NCI-H2107 treated with DMSO at 0.1 percent for 48 hours (cell line): ENCODE data around the gene INPP5A.
"Not testable (repeated sequence)": the region's sequence is repeated elsewhere in the genome, so short reads cannot be mapped to it uniquely, and the experiment has no call there.

ENCODE experiments used
- DNase-seq: peaks from one replicate; lab custom pipeline; 2025; ENCODE audit not compliant: unreplicated experiment; lab: John Stamatoyannopoulos, UW

The INPP5A gene

DNA sequence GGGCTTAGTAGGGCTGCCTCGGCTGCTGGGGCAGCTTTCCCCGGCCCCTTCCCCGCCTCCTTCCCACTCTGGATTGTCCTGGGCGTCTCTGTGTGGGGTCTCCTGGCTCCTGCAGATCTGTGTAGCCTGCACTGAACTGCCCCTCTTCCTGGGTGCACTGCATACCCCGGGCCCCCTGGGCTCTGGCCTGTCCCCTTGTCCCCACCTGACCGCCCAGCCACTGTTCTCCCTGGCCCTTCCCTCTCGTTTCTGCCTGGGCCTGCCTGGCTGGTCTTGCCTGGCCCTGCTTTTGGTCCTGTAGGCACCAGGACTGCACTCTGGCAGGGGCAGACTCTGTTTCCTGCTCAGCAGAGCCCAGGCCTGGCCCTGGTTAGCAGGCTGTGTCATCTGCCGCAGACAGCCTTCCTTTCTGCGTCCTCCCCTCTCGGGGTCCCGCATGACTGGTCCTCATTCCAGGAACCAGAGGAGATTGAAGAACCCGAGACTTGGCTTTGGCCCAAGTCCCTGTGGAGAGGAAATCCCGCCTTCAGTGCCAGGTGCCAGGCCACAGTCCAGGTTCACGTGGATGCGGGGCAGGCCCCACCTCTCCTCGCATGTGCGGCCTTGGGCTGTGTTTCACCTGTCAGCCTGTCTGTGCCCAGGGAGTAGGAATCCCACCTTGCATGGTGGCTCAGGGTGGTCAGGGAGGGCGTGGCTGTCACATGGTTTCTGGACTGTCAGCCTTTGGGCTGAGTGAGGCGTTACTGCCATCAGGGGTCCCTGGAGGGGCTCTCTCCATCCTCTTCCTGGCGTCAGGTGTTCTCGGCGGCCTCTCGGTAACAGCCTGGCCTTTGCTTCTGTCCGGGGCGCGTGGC lies 9.2 kb downstream of the INPP5A start:
- no peak for DNase-seq

DNA sequence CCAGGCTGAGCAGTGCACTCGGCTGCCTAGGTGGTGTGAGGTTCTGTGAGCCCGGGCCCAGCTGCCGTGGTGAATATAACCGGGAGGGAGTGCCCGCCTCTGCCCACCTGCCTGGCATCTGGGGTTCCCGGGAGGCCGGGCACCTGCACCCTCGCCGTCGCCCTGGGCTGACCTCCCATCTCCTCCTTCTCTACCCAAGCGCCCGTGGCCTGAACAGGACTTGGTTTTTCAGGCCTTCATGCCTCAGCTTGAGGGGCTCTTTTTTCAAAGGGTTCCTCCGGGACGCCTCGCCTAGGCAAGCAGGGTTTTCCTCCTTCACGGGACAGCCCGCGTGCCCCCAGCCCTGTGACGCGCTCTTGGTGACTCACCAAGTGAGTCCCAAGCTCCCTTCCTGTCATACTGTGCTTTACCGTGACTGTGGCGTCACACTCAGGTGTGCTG lies 9.9 kb downstream of the INPP5A start:
- no peak for DNase-seq

DNA sequence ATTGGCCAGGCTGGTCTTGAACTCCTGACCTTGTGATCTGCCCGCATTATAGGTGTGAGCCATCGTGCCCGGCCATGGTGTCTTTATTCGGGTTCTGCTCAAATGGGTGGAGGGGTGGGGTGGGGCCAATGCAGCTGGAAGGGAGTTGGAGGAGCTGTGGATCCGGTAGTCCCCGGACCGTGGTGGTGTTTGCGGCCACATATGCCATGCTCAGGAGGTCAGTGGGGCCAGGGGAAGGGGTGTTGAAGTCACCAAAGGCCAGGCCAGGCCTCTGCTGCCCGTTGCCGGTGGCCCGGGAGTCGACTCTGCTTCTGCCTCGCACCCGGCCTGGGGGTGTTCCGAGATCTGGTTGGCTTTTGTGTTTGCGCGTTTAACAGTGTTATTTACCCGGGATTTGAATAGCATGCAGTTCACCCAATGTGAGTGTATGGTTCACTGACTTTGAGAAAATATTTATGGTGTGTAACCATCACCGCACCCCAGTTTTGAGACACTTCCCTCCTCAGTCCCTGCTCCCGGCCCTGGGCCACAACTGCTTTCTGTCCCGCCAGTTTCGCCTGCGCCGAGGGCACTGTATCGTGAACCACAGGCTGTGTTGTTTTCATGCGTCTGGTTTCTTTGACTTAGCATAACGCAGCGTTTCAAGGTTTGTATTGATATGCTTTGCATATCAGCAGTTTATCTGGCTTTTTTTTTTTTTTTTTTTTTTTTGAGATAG lies 10.7 kb downstream of the INPP5A start:
- DNase-seq: no peak

DNA sequence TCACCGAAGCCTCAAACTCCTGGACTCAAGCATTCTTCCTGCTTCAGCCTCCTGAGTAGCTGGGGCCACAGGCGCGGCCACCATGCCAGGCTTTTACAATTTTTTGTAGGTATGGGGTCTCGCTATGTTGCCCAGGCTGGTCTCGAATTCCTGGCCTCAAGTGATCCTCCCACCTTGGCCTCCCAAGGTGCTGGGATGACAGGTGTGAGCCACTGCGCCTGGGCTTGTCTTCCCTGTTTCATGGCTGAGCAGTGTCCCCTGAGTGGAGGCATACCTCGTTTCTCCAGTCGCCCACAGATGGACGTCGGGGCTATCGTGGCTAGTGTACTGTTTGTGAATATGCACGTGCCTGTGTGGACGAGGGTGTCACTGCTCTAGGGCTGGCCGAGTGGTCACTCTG lies 11.3 kb downstream of the INPP5A start:
- no peak for DNase-seq

DNA sequence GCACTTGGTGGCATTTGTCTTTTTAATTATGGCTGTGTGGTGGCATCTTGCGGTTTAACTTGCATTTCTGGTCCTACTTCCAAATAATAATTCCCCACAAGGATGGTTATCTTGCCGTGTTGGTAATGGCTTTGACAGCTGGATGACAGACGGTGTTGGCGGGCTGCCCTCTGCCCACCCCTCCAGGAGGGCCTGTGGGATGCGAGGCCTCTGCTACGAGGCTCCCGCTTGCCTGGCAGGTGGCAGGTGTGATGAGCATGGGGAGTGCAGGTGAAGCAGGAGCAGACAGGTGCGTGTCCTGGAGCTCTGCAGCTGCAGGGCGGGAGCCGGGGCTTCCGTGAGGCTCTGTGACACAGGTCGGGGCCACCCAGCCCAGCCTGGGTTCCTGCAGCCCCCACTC lies 11.8 kb downstream of the INPP5A start:
- DNase-seq: peak; percentile 40

DNA sequence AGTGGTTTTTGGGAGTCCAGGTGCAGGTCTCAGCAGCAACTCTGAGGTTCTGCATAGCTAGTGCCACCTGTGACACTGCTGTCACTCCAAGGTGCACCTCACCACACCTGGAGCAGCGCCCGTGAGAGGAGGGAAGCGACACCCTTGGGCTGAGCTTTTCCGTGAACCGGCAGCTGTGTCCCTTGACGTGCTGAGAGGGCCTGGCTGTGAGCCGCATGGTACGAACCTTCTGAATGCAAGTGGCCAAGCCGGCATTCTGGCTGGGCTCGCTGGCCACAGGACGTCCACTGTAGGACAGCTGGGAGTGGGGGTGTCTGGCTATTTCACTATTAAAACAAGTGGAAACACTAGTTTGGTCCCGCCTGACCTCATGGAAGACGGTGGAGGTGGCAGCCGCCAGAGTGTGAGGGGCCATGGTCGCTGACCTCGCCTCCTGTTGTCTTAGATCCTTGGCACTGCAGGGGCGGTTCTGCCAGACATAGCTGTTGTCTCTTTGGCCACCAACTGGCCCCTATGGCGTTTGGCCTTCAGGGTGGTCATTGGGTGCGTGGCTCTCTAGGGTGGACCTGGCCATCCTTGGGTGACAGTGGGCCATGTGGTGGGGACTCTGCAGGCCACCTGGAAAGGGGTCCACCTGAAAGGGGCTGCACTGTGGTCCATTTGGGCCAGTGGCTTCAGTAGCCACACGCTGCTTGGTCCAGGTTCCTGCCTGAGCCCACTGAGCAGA lies 12.9 kb downstream of the INPP5A start:
- no peak for DNase-seq

DNA sequence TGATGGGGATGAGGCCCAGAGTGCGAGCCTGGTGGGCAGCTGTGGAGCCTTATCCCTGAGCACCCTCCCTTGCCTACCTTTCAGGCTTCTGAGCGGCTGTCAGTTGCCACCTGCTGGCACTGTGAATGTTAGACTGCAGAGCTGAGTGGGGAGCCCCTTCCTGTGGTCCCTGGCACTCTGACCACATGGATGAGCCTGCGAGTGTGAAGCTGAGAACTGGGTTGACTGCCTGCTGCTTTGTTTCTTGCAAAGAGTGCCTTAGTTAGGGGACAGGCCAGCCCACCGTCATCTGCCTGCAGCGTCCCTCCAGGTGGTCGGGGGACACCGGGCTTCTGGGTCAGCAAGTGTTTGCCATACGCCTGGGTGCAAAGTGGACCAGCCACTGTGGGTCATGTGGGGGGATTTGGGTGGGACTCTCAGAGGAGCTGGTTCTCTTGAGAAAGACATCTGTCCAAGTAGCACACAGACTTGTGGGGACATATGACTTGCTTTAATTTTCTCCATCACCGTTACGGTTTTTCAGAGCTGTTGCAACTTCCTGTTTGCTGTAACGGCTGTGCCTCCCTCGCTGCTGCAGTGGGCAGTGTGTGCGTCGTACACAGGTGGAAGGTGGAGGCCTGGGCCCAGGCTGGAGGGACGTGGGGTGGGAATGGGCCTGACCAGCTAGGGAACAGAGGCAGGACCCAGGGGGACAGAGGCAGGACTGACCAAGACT lies 13.7 kb downstream of the INPP5A start:
- DNase-seq: no peak

DNA sequence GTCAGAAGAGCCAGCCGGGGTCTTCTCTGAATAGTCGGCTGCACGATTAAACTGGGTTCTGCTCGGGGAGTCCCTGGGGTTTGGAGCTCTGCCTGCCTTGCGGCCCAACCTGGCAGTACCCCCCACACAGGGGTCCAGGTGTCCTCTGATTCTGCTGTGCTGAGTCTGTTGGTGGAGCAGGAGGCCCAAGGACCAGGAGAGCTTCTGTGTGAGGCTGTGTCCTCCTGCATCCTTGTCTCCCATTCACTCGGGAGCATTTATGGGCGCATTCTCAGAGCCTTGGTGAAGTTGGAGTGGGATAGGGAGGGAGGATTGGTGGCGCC lies 14.2 kb downstream of the INPP5A start:
- no peak for DNase-seq

DNA sequence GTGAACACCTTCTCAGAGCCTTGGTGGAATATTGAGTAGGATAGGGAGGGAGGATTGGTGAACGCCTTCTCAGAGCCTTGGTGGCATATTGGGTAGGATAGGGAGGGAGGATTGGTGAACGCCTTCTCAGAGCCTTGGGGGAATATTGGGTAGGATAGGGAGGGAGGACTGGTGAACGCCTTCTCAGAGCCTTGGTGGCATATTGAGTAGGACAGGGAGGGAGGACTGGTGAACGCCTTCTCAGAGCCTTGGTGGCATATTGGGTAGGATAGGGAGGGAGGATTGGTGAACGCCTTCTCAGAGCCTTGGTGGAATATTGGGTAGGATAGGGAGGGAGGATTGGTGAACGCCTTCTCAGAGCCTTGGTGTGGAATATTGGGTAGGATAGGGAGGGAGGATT lies 15.0 kb downstream of the INPP5A start:
- not testable (repeated sequence) for DNase-seq

DNA sequence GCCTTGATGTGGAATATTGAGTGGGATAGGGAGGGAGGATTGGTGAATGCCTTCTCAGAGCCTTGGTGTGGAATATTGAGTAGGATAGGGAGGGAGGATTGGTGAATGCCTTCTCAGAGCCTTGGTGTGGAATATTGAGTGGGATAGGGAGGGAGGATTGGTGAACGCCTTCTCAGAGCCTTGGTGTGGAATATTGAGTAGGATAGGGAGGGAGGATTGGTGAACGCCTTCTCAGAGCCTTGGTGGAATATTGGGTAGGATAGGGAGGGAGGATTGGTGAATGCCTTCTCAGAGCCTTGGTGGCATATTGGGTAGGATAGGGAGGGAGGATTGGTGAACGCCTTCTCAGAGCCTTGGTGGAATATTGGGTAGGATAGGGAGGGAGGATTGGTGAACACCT lies 16.0 kb downstream of the INPP5A start:
- not testable (repeated sequence) for DNase-seq

DNA sequence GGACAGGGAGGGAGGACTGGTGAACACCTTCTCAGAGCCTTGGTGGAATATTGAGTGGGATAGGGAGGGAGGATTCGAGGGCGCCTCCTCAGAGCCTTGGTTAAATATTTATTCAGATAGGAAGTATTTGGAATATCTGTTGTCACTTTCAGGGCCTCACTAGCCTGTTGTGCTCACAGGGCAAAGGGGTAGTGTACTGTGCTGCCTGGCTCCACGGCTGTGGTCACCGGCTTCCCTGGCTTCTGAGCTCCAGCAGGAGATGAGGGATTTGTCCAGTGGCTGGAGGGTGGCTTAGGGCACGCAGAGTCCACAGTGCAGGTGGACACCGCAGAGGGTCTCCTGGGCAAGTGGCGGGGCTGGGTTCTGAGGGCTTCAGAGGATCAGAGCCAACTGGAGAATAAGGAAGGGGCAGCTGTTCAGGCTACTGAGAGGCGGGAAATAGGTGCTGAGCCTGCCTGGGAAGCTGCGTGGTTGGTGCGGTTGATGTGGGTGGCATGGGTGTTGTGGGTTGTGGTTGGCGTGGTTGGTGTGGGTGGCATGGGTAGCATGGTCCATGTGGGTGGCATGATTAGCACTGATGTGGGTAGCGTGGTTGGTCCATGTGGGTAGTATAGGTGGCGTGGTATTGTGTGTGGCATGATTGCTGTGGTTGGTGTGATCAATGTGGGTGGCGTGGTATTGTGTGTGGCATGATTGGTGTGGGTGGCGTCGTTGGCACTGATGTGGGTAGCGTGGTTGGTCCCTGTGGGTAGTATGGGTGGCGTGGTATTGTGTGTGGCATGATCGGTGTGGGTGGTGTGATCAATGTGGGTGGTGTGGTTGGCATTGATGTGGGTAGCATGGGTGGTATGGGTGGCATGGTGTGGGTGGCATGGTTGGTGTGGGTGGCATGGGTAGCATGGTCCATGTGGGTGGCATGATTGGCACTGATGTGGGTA lies 16.7 kb downstream of the INPP5A start:
- DNase-seq: no peak

DNA sequence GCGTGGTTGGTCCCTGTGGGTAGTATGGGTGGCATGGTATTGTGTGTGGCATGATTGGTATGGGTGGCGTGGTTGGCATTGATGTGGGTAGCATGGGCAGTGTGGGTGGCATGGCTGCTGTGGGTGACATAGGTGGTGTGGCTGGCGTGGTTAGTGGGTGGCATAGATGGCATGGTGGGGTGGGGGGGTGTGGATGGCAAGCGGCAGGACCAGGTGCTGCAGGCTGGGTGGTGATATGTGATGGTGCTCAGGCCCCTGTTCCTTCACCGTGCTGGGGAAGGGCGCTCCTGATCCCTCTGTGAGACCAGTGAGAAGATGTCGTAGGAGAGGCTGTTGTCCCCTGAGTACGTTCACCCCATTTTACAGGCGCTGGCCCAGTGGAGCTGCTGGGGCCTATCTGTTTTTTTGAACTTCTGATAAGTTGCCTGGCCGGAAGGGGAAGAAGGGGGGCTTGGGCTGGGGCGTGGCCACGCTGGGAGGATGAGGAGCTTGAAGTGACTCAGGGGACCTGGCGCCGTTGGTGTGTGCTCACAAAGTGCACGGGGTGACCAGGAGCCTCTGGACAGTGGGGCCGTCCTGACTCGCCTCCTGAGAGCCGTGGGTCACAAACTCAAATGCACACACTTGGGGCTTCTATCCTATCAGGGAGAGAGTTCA lies 17.5 kb downstream of the INPP5A start:
- DNase-seq: no peak

DNA sequence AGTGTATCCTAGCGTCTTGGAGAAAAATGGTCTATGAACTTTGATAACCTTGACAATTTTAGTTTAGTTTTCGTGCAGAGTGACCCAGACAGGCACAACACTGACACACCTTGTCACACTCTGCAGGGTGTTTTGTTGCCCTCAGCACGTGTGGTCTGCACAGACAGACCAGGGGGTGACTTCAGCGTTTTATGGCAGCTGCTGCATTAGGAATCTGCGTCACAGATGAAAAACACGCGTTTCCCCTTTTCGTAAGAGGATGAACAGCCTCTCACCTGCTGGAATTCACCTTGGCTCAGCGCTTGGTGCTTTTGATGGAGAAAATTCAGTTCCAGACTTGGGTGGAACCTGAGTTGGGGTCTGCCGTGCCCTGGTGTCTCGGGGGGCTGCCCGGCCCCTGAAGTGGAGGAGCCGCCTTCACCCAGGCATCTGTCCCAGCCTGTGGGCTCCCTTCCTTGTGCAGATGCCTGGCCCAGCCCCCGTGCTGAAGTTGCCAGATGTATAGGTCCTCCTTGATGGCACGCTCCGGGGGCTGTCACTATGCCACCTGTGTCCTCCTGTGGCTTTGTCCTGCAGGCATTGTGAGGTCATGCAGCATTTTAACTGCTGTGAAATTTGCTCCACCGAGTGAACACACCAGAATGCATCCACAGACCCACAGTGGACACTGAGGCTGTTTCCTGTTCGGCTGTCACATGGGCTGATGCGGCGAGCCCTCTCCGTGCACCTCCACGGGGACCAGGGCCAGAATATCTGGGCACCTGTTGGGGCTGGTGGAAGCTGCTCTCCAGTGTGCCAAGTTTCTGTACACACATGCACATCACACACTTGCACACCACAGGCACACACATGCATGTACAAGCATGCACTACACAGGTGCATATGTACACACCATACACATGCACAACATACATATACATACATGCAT lies 18.3 kb downstream of the INPP5A start:
- DNase-seq: no peak

DNA sequence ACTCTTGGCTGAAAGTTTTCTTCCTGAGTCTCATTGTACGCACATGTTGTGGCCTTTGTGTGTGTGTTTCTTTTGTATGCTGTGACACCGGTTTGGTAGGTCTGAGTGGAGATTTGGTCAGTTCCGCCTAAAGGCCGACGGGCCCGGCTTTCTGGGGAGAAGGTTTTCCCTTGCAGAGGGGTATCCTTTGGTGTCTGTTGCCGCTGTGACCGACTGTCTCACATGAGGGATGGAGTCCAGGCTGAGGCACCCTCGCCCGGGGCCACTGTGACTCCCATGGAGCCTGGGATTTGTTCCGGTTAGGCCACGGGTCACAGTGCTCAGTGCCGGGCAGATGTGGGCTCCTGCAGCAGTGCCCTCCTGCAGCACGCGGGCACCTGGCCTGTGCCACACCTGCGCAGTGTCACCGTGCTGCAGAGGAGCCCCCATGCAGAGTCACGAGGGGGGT lies 19.4 kb downstream of the INPP5A start:
- no peak for DNase-seq

DNA sequence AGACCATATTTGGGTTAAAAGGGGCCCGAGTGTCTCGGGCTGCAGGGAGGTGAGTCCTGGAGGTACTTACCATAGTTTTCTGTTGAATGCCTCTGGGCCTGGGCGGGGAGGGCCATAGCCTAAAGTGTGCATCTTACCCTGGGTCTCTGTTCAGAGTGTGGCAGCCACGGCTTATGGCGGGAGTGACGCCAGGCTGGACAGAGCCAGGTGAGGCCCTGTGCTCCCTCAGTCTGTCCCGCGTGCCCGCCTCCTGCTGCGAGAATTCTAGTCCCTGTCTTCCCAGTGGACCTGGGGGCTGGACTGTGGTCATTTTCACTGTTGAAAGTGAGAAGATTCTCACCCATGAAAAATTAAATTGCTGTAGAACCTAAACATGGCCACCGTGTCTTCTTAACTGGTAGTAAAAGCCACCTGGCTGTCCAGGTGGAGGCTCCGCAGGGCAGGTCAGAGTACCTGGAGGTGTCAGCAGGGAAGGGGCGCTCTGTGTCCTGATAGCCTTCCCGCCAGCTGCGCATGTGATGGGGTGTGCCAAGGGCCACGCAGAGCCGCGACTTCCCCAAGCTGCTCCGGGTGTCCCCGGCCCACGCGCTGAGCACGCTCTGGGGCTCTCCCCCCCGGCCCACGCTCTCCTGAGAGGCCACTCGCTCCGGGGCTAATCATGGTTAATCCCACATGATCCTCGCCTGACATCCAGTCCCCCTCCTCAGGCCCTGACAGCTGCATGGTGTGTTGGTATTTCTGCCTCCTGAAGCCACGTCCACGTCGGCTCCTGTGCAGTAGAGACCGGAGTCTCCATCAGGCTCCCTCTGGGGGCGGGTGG lies 20.3 kb downstream of the INPP5A start:
- no peak for DNase-seq

DNA sequence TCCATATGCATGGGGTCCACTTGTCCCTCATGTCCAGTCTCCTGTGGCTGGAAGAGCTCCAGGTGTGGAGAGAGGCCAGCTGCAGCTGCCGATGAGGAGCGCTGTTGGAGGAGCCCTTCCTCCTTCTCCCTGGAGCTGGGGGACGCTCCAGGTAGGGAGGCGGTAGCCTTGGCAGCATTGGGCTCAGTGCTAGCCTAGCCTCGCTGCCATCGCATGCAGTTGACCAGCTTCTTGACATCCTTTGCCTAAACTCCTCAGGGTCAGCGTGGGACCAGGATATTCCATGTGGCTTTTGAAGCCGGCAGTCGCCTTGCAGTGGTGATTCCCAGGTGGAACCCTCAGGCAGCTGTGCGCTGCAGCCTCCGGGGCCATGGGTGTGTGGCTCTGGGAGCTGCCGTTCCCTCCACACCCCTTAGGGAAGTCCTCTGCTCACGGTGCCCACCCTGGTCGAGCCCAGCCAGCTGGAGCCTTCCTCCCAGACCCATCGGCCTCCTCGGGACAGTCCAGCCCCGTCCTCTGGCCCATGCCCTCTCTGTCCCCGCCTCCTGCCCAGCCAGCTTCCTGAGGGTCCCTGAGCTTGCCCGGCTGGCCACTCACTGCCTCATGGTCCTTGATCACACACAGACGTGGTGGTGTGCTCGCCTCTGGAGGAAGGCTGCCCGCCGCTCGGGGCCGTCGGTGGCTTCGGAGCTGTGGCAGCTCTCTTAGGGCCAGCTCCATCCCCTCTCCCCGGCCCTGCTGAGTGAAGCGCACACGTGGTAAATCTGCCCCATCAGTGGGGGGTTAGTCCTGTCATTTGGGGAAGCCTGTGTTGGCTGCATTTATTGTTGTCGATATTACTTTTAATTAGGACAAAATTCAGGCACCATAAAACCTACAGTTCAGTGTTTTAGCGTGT lies 21.2 kb downstream of the INPP5A start:
- no peak for DNase-seq

DNA sequence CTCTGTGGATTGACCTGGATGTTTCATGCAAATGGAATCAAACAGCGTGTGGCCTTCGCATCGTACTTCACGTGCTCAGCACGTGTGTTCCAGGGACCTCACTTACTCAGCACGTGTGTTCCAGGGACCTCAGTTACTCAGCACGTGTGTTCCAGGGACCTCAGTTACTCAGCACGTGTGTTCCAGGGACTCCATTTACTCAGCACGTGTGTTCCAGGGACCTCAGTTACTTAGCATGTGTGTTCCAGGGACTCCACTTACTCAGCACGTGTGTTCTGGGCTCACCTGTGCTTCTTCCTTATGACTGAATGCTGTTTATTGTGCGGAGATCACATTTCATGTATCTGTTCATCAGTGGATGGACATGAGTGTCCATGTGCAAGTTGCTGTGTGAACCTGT lies 22.0 kb downstream of the INPP5A start:
- no peak for DNase-seq
